C4-2B (cell line): ENCODE measurements around the gene PRDM5.

Experiments used
- CTCF ChIP-seq: fragments of 450-650 bp; conservative IDR thresholded peaks from 2 replicates; pipeline ENCODE4 v1.5.1; 2017; ENCODE audit warnings: mild to moderate bottlenecking
- ZFX ChIP-seq: fragments of 450-650 bp; IDR thresholded peaks from 2 replicates; pipeline ENCODE4 v1.6.1; 2017

- TF ChIP-seq CTCF: no peak
- no peak for TF ChIP-seq ZFX
These were observed 238.5 kb downstream of the PRDM5 start for GRCh38 chr4:120683897-120684540.
